GM19372 (cell line): ENCODE measurements around the gene DENND4B.

Source experiments
- ATAC-seq: cut with Tn5 transposase; IDR thresholded peaks from one replicate; pipeline ENCODE4 v1.9.1; 2021; ENCODE audit warnings: mild to moderate bottlenecking, low read depth, moderate library complexity; ENCODE audit not compliant: unreplicated experiment

Gene DENND4B

GRCh38 chr1:153973071-153973470 lies 26.6 kb upstream of the DENND4B start:
- ATAC-seq, result no peak

DNA sequence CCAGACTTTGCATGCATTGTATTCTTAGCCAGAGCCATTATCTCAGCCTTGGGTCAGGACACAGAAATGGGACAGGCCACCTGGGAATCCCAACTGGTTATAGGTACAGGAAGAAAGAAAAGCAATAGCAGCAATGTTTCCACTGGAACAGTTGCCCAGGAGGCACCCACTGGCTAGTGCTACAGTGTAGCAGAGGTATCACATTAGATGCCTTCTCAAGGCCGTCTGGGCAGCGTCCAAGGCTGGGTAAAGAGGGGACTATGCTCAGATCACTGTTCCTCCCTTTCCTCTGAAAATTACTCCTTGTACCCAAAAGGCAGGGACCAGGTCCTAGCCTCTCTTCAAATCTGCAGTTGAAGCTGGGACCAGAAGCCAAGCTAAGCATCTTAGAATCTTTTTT lies 23.8 kb upstream of the DENND4B start:
- ATAC-seq, result no peak

- no peak for ATAC-seq
Observed at GRCh38 chr1:153968972-153969371, 22.5 kb upstream of the DENND4B start.

GRCh38 chr1:153968408-153968807 lies 21.9 kb upstream of the DENND4B start:
- no peak for ATAC-seq

GRCh38 chr1:153968000-153968363 lies 21.5 kb upstream of the DENND4B start:
- ATAC-seq, result no peak

DNA sequence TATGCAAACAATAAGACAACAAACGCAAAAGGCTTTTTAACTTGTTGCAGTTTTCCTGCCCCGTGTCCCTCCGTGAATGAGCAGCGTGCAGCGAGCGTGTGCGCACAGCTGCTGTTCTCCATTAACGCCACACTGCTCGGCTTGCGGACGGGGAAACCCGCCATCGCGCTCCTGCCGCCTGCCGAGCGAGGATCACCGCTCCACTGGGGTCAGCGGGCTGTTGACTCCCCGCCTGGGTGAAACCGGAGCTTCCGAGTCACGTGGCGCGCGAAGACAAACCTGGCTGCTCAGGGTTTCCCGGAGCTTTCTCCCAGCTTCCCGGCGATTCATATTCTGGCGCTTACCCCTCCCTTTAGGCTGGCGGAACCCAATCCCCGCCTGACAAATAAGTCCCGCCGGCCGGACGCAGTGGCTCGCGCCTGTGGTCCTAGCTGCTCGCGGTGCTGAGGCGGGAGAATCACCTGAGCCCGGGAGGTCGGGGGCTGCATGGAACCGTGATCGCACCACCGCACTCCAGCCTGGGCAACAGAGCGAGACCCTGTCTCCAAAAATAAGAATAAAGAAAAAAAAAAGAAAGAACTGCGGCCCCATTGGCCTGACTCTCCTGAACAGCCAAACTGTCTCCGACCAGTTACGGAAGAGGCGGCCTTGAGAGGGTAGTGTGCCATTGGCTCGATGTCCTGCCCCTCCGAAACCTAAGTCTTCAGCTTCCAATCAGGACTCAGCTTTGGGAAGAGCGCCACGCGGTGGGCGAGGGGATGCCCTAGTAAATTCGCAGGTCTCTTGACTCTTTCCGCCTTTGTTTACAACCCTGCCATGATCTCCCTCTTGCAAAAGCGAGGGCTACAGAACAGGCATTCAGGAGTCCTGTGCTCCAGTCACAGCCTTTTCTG lies 20.8 kb upstream of the DENND4B start, which contains the start of gene CREB3L4:
TSS of gene CREB3L4 (plus strand) at position 796 of the 893 bp plus-strand sequence. CDS start 624 bp downstream, outside the sequence.
- ATAC-seq, result peak; percentile 74

GRCh38 chr1:153963850-153964331 lies 17.4 kb upstream of the DENND4B start:
- no peak for ATAC-seq

GRCh38 chr1:153963030-153963849 lies 16.7 kb upstream of the DENND4B start, which contains the start of gene SLC39A1:
Gene SLC39A1, minus strand, starts transcription at chr1:153963537. Its CDS starts 822 bp downstream, at chr1:153962715.
- peak; percentile 45 for ATAC-seq

DNA sequence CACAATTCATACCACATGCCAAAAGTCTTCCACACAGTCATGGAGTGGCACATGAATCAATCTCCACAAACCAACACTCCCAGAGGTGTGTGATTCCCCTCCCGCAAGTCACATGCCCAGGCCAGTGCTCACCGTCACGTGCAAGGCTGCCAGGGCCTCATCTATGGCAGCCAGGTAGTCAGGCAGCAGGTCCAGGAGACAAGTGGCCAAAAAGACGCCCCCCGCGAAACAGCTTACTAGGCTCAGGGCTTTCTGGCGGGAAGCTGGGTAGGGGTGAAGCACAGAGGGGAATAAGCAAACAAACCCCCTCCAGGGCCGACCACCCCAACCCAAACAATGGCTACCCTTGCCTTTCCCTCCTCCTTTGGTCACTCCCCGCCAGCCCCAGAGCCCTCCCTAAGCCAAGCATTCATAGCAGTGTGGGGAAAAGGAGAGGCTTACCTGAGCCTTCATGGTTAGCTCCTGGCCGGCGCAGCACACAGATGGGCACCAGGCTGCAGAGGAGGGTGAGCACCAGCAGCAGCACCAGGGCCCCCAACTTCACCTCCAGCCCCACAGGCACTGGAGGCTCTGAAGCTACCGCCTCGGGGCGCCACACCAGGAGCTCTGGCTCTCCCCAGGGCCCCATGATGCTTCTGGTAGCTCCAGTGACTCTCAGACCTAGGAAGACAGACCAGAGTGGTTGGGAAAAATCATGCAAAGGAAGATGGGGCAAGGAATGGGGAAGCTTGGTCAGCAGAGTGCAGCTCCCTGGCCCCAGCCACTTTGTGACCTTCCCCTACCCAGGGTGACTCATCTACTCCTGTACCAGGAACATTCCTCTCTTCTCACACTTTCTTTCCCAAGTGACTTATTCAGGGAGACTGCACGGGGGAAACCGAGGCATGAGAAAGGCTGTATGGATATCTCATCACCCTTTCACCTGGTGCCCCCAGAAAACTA lies 15.8 kb upstream of the DENND4B start:
- ATAC-seq, result no peak

DNA sequence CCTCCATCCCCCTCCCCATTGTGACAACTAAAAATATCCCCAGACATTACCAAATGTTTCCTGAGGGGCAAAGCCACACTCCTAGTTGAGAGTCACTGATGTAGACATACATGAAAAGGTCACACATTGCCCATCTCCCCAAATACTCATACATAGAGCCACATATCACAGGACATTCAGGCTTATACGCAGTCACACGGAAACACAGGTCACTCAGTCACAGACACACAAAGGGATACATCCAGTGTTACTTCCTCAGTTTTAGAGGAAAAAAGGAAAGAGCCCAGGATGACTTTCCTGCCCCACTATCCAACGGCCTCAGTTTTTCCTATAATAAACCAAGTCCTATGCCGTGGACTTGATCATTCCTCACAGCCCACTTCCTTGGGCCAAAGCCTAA lies 14.9 kb upstream of the DENND4B start:
- no peak for ATAC-seq

DNA sequence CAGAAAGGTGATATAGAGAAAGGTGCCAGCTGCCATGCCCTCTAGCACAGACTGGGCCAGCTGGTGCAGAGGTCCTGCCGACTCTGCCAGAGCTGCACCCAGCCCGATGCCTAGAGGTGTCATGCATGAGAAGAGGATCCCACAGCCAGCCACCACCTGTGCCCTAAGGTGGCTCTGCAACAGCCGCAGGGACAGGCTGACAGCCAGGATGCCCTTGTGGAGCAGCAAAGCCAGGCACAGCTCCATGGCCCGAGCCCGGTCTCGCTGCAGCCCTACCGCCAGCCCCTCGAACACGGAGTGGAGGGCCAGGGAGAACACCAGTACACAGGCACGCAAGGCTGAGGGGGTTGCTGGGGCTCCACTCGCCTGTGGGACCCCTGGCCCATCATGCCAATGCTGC lies 13.7 kb upstream of the DENND4B start:
- ATAC-seq, result no peak

DNA sequence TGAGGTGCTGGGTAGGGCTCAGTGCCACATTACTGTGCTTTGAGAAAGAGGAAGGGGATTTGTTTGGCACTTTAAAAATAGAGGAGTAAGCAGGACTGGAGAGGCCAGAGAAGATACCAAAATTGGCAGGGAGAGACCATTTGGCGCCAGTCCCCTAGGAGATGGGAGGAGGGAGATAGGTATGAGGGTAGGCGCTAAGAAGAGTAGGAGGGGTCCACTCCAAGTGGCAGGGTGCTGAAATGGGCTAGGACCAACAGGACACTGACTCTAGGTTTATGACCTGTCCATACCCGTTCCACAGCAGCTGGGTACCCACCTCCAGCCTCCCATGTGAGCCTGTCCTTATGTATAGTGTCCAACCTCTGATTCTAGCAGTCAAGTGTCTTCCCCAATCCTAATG lies 12.9 kb upstream of the DENND4B start:
- no peak for ATAC-seq

DNA sequence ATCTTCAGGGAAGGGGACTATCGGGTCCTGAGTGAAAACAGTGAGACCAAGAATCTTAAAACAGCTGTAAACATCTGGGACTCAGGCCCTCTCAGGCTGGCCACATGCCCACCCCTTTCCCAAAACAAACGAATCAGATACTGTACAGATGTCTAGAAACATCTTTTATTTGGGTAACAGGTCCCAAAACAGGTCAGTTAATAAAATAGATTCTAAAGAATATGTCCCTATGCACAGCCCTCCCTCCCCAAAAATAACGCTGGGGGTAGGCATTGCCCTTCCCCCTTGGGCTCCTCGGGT lies 12.4 kb upstream of the DENND4B start:
- ATAC-seq, result no peak

GRCh38 chr1:153958111-153958960 lies 11.8 kb upstream of the DENND4B start, which contains the start of gene CRTC2:
Gene CRTC2, minus strand, starts transcription at chr1:153958612. Its CDS starts 115 bp downstream, at chr1:153958497.
- ATAC-seq, result peak; percentile 74

- ATAC-seq, result peak; percentile 7
Observed at GRCh38 chr1:153957744-153958110, 11.2 kb upstream of the DENND4B start.

DNA sequence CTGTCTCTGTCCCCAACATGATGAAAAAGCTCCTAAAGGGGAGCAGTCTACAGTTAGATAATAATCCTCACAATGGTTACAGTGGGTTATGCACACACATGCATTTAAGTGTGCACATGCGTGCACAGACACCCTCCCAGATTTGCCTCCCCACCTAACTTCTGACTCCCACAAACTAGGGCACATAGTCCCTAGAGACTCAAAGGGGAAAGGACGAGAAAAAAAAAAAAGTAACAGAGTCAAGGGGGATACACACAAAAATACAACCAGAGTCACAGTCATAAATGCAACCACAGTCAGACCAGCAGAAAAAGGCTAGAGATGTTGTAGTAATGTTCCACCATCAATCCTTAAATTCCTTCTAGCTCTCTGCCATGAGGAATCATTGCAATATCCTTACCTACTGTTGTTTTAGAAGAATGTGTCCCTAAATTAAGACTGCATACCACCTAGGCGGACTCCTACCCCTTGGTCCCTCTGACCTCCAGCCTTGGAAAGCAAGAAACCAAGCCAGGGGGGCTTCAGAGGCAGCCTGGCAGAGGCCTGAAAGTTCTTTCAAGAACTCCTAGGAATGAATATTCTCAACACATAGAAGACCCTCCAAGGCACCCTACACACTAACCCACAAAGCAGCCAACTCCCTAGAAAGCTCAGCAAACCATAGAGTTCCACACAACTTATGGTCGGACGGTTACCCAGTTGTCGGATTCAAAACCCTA lies 10.6 kb upstream of the DENND4B start:
- no peak for ATAC-seq

- ATAC-seq, result no peak
Observed at GRCh38 chr1:153954826-153955225, 8.3 kb upstream of the DENND4B start.

DNA sequence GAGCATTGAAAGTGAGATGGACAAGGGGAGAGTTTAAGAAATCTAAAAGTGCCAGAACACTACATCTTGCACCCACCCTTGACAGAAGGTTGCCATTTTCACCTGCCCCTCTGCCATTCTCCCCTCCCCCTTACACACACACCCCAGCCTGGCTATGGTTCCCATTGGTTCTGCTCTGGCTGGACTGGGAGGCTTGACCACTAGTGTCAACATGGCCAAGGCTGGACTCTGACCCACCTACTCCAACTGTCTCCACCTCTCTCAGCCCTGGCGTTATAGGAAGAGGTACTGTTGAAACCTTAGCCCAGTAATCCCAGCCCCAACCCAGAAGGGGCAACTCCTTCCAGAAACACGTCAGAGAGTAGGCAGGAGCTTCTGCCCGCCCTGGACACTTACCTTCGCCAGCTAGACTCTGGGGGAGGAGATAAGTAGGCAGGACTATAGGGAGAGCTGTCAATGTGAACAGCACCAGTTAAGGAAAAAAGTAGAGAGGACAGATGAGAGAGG lies 7.4 kb upstream of the DENND4B start:
- ATAC-seq, result no peak
